NCI-H146 treated with DMSO at 0.1 percent for 48 hours (cell line): Measurements from ENCODE around the gene STX18.
A peak's percentile ranks its signal among the peaks of the same experiment; 100 is the strongest.

Experiments
- DNase-seq: peaks from one replicate; lab custom pipeline; 2025; ENCODE audit not compliant: unreplicated experiment; lab: John Stamatoyannopoulos, UW

STX18 gene

GRCh38 chr4:4406455-4407298 lies 135.2 kb downstream of the STX18 start:
- no peak for DNase-seq

- no peak for DNase-seq
Measured at GRCh38 chr4:4405358-4405962, 136.4 kb downstream of the STX18 start.

GRCh38 chr4:4402966-4403365 lies 138.9 kb downstream of the STX18 start:
- DNase-seq, result no peak

- no peak for DNase-seq
Measured at GRCh38 chr4:4401036-4401435, 140.8 kb downstream of the STX18 start.

GRCh38 chr4:4398430-4398829 lies 143.4 kb downstream of the STX18 start:
- DNase-seq, result no peak

GRCh38 chr4:4397441-4397819 lies 144.4 kb downstream of the STX18 start:
- DNase-seq, result no peak

GRCh38 chr4:4396628-4397440 lies 145.0 kb downstream of the STX18 start:
- no peak for DNase-seq

- DNase-seq, result no peak
Measured at GRCh38 chr4:4395849-4396627, 145.8 kb downstream of the STX18 start.

GRCh38 chr4:4395371-4395770 lies 146.5 kb downstream of the STX18 start:
- DNase-seq, result no peak

- no peak for DNase-seq
Measured at GRCh38 chr4:4394644-4395043, 147.2 kb downstream of the STX18 start.

- no peak for DNase-seq
Measured at GRCh38 chr4:4392501-4393183, 149.2 kb downstream of the STX18 start.

GRCh38 chr4:4391866-4392265 lies 150.0 kb downstream of the STX18 start:
- no peak for DNase-seq

GRCh38 chr4:4390515-4391240 lies 151.2 kb downstream of the STX18 start:
- DNase-seq, result no peak

- no peak for DNase-seq
Measured at GRCh38 chr4:4390046-4390445, 151.8 kb downstream of the STX18 start.

- DNase-seq, result no peak
Measured at GRCh38 chr4:4388836-4389575, 152.8 kb downstream of the STX18 start.

- DNase-seq, result no peak
Measured at GRCh38 chr4:4388311-4388790, 153.5 kb downstream of the STX18 start.

- DNase-seq, result no peak
Measured at GRCh38 chr4:4387531-4388310, 154.1 kb downstream of the STX18 start.

GRCh38 chr4:4386736-4387392 lies 155.0 kb downstream of the STX18 start, which contains the start of gene NSG1:
TSS of gene NSG1 (plus strand) at chr4:4387102. CDS start at chr4:4387630, 528 bp downstream.
- peak; percentile 60 for DNase-seq
